ENCODE data around the gene SLC38A10.

The SLC38A10 gene

GRCh38 chr17:81298991-81299738 lies 4.1 kb upstream of the SLC38A10 start:
- no peak for DNase-seq (ENCODE audit: low spot score)

- no peak for DNase-seq (ENCODE audit: low spot score)
Observed at GRCh38 chr17:81298325-81298990, 3.4 kb upstream of the SLC38A10 start.

GRCh38 chr17:81295676-81296381 lies 722 bp upstream of the SLC38A10 start:
- DNase-seq (ENCODE audit: low spot score): peak; percentile 82

GRCh38 chr17:81294512-81295030 lies 536 bp downstream of the SLC38A10 start:
- DNase-seq (ENCODE audit: low spot score): no peak

- no peak for DNase-seq (ENCODE audit: low spot score)
Observed at GRCh38 chr17:81292450-81292849, 2.7 kb downstream of the SLC38A10 start.

- peak; percentile 93 for DNase-seq (ENCODE audit: low spot score)
Observed at GRCh38 chr17:81291662-81292061, 3.4 kb downstream of the SLC38A10 start.

- DNase-seq (ENCODE audit: low spot score): no peak
Observed at GRCh38 chr17:81290230-81290629, 4.9 kb downstream of the SLC38A10 start.

GRCh38 chr17:81289627-81290026 lies 5.5 kb downstream of the SLC38A10 start:
- no peak for DNase-seq (ENCODE audit: low spot score)

- no peak for DNase-seq (ENCODE audit: low spot score)
Observed at GRCh38 chr17:81288715-81289114, 6.4 kb downstream of the SLC38A10 start.

- DNase-seq (ENCODE audit: low spot score): no peak
Observed at GRCh38 chr17:81287741-81288430, 7.2 kb downstream of the SLC38A10 start.

GRCh38 chr17:81287152-81287551 lies 8.0 kb downstream of the SLC38A10 start:
- no peak for DNase-seq (ENCODE audit: low spot score)

GRCh38 chr17:81286491-81287145 lies 8.5 kb downstream of the SLC38A10 start:
- no peak for DNase-seq (ENCODE audit: low spot score)

GRCh38 chr17:81285894-81286293 lies 9.2 kb downstream of the SLC38A10 start:
- no peak for DNase-seq (ENCODE audit: low spot score)

GRCh38 chr17:81285179-81285878 lies 9.8 kb downstream of the SLC38A10 start:
- DNase-seq (ENCODE audit: low spot score): no peak

- DNase-seq (ENCODE audit: low spot score): no peak
Observed at GRCh38 chr17:81282876-81283275, 12.2 kb downstream of the SLC38A10 start.

- DNase-seq (ENCODE audit: low spot score): no peak
Observed at GRCh38 chr17:81282141-81282540, 13.0 kb downstream of the SLC38A10 start.

GRCh38 chr17:81280571-81280970 lies 14.5 kb downstream of the SLC38A10 start:
- no peak for DNase-seq (ENCODE audit: low spot score)

GRCh38 chr17:81279278-81280275 lies 15.5 kb downstream of the SLC38A10 start:
- no peak for DNase-seq (ENCODE audit: low spot score)

GRCh38 chr17:81278831-81279230 lies 16.3 kb downstream of the SLC38A10 start:
- DNase-seq (ENCODE audit: low spot score): no peak
